CD14-positive monocyte (primary cell): ENCODE data around the gene ZNF292. TPM values are rescaled to one million over a fixed set of nuclear protein-coding genes. Genes with fewer than 3 reads are reported as not detected.

Source experiments
- DNase-seq, 3 donors: peaks; one replicate each; pipeline ENCODE4 v3.0.0-alpha.2; 2011 to 2022
- H2AFZ ChIP-seq: 2 replicates; pipeline ENCODE4 v1.6.0; 2012; ENCODE audit warnings: mild to moderate bottlenecking, low read depth, low read length, inconsistent platforms; ENCODE audit not compliant: insufficient read depth, poor library complexity, severe bottlenecking
- H3K27ac ChIP-seq, 2 donors: 1 replicate in 1 of 2; 2 replicates in 1 of 2; pipeline ENCODE4 v1.5.1; 2012 to 2013; ENCODE audit warnings: low read length in 2 of 2, control low read depth in 1 of 2, inconsistent platforms in 1 of 2, low read depth in 1 of 2, mild to moderate bottlenecking in 1 of 2
- H3K27me3 ChIP-seq, 2 donors: one replicate each; pipeline versions ENCODE4 v1.6.0 to v1.6.1; 2011 to 2013; ENCODE audit warnings: low read length in 2 of 2; ENCODE audit not compliant: control insufficient read depth in 2 of 2, insufficient read depth in 2 of 2
- H3K36me3 ChIP-seq, 2 donors: replicated peaks in 1 of 2; 1 replicate in 1 of 2; 2 replicates in 1 of 2; pipeline versions ENCODE4 v1.5.1 to v1.6.1; 2012 to 2013; ENCODE audit warnings: low read length in 2 of 2, control low read depth in 1 of 2, inconsistent platforms in 1 of 2, mild to moderate bottlenecking in 1 of 2; ENCODE audit not compliant: insufficient read depth in 2 of 2, control insufficient read depth in 1 of 2
- H3K4me1 ChIP-seq, 2 donors: 1 replicate in 1 of 2; 2 replicates in 1 of 2; pipeline versions ENCODE4 v1.5.1 to v1.6.1; 2012 to 2013; ENCODE audit warnings: low read length in 2 of 2, control low read depth in 1 of 2, inconsistent platforms in 1 of 2, mild to moderate bottlenecking in 1 of 2, moderate library complexity in 1 of 2; ENCODE audit not compliant: insufficient read depth in 2 of 2, control insufficient read depth in 1 of 2
- H3K4me2 ChIP-seq: replicated peaks from 2 replicates; pipeline ENCODE3; 2012; ENCODE audit warnings: low read length, moderate library complexity, mild to moderate bottlenecking; ENCODE audit not compliant: poor library complexity, severe bottlenecking; ENCODE audit errors: extremely low read depth
- H3K4me3 ChIP-seq, 3 experiments: fragments of 200-600 bp in 1 of 3; sonication (generic) in 1 of 3; replicated peaks in 1 of 3; 1 replicate in 2 of 3; 2 replicates in 1 of 3; pipeline ENCODE4 v1.5.1; 2011 to 2013; ENCODE audit warnings: low read length in 3 of 3, mild to moderate bottlenecking in 3 of 3, control low read depth in 2 of 3, low read depth in 2 of 3, inconsistent platforms in 1 of 3, moderate library complexity in 1 of 3
- H3K79me2 ChIP-seq: 2 replicates; pipeline ENCODE4 v1.6.0; 2012; ENCODE audit warnings: mild to moderate bottlenecking, control low read depth, inconsistent platforms, low read length, moderate library complexity; ENCODE audit not compliant: insufficient read depth
- H3K9ac ChIP-seq: 2 replicates; pipeline ENCODE4 v1.6.0; 2017; ENCODE audit warnings: low read length, mild to moderate bottlenecking; ENCODE audit not compliant: insufficient read depth, poor library complexity, severe bottlenecking
- H3K9me3 ChIP-seq, 2 donors: replicated peaks in 1 of 2; 1 replicate in 1 of 2; 2 replicates in 1 of 2; pipeline versions ENCODE4 v1.5.1 to v1.6.1; 2012 to 2013; ENCODE audit warnings: low read length in 2 of 2, control low read depth in 1 of 2; ENCODE audit not compliant: control insufficient read depth in 1 of 2, insufficient read depth in 1 of 2
- H4K20me1 ChIP-seq: 2 replicates; pipeline ENCODE4 v1.6.0; 2012; ENCODE audit warnings: mild to moderate bottlenecking, low read length, control low read depth, moderate library complexity; ENCODE audit not compliant: insufficient read depth
- H3K27ac Mint-ChIP-seq, 7 donors: one replicate each; pipeline ENCODE4 v1.8.0; 2020; ENCODE audit warnings: mild to moderate bottlenecking in 7 of 7, mixed read lengths in 7 of 7, moderate library complexity in 6 of 7, inconsistent platforms in 2 of 7
- H3K27me3 Mint-ChIP-seq, 3 donors: one replicate each; pipeline ENCODE4 v1.8.0; 2021 to 2022; ENCODE audit warnings: low read depth in 3 of 3, mild to moderate bottlenecking in 3 of 3, mixed read lengths in 3 of 3, moderate library complexity in 3 of 3, inconsistent platforms in 1 of 3
- H3K36me3 Mint-ChIP-seq, 2 donors: one replicate each; pipeline ENCODE4 v1.8.0; 2020; ENCODE audit warnings: mixed read lengths in 2 of 2, inconsistent platforms in 1 of 2, mild to moderate bottlenecking in 1 of 2
- H3K4me1 Mint-ChIP-seq: one replicate; pipeline ENCODE4 v1.8.0; 2020; ENCODE audit warnings: mild to moderate bottlenecking, mixed read lengths
- H3K4me3 Mint-ChIP-seq, 2 donors: one replicate each; pipeline ENCODE4 v1.8.0; 2020; ENCODE audit warnings: mild to moderate bottlenecking in 2 of 2, mixed read lengths in 2 of 2, moderate library complexity in 1 of 2
- H3K9me3 Mint-ChIP-seq, 7 donors: one replicate each; pipeline ENCODE4 v1.8.0; 2020 to 2022; ENCODE audit warnings: mixed read lengths in 7 of 7, mild to moderate bottlenecking in 6 of 7, moderate library complexity in 6 of 7, inconsistent platforms in 2 of 7
- WGBS: methylation state at CpG from one replicate; pipeline ENCODE4 v1.1.5; 2013; ENCODE audit warnings: missing lambda C conversion rate; ENCODE audit not compliant: insufficient coverage; 5-methylcytosine and 5-hydroxymethylcytosine counted together
- intact Hi-C, 2 donors: fragments of 100-400 bp; cut with micrococcal nuclease; formaldehyde crosslinking; loops; one replicate each; pipeline versions ENCODE4 v1.15.0 to v1.15.1; 2023
- polyA plus RNA-seq, 3 donors: library from polyadenylated mRNA; depleted of rRNA in 1 of 3; unstranded in 2 of 3; stranded (reverse) in 1 of 3; fragments of 300-500 nt in 2 of 3; fragments of >200 nt in 1 of 3; fragmentation: Illumina TruSeq in 2 of 3; gene quantifications; 1 replicate in 2 of 3; 2 replicates in 1 of 3; pipeline ENCODE4 v1.2.3, GENCODE V29; 2012 to 2021
- TF ChIP-seq, protein P1 (sequence below): fragments of 200-600 bp; IDR thresholded peaks from one replicate; pipeline ENCODE4 v1.8.0; 2022; ENCODE audit warnings: antibody characterized with exemption, mild to moderate bottlenecking

ZNF292 gene
- polyA plus RNA-seq, 3 donors: 4.8 to 7.7 (median 7.6) TPM

DNA sequence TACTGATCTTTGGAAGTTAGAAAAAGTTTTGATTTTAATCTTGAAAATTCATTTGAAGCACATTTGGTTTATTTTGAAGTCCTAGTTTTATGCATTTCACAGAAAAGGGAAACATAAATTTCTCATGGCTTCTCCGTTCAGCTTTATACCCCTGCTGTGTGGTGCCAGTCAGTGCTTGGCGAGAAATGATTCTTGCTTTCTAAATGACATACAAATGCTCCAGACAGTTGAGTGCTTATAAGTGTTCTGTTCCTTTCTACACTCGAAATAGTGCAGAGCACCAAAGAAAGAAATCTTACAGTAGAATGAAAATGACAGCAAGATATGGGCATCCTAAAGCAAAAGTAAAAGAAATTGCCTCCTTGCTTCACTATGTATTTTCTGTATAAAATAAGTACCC, 9.0 kb upstream of the ZNF292 start:
- H2AFZ ChIP-seq: no peak overlapping the region
- H3K9me3 Mint-ChIP-seq: peaks cover 0 to 7% (median 0%) of the 10 kb centered on the region in 7 donors
- H3K36me3 ChIP-seq: no peaks in the 10 kb centered on the region
- no CpG with 5 or more reads among the region's 3 CpGs for WGBS
- no peak overlapping the region for H3K9ac ChIP-seq
- no peaks in the 10 kb centered on the region for H4K20me1 ChIP-seq
- no peak overlapping the region for H3K4me3 ChIP-seq
- DNase-seq: no peak
- H3K4me1 Mint-ChIP-seq: peaks cover 1% of the 10 kb centered on the region
- no peaks in the 10 kb centered on the region for H3K79me2 ChIP-seq
- H3K9me3 ChIP-seq: no peaks in the 10 kb centered on the region
- H3K4me3 Mint-ChIP-seq: peak overlapping the region in 1 of 2 donors; percentile 37
- H3K4me1 ChIP-seq: peaks cover under 1 to 2% of the 10 kb centered on the region in 2 donors
- no peak overlapping the region for H3K27ac ChIP-seq
- H3K4me2 ChIP-seq: no peak overlapping the region
- TF ChIP-seq, protein P1, sequence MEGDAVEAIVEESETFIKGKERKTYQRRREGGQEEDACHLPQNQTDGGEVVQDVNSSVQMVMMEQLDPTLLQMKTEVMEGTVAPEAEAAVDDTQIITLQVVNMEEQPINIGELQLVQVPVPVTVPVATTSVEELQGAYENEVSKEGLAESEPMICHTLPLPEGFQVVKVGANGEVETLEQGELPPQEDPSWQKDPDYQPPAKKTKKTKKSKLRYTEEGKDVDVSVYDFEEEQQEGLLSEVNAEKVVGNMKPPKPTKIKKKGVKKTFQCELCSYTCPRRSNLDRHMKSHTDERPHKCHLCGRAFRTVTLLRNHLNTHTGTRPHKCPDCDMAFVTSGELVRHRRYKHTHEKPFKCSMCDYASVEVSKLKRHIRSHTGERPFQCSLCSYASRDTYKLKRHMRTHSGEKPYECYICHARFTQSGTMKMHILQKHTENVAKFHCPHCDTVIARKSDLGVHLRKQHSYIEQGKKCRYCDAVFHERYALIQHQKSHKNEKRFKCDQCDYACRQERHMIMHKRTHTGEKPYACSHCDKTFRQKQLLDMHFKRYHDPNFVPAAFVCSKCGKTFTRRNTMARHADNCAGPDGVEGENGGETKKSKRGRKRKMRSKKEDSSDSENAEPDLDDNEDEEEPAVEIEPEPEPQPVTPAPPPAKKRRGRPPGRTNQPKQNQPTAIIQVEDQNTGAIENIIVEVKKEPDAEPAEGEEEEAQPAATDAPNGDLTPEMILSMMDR: no peak
- peaks cover 5 to 16% (median 9%) of the 10 kb centered on the region in 3 donors for H3K27me3 Mint-ChIP-seq
- H3K36me3 Mint-ChIP-seq: no peaks in the 10 kb centered on the region
- intact Hi-C loops: no loop called here
- no peak overlapping the region for H3K27ac Mint-ChIP-seq
- H3K27me3 ChIP-seq: no peaks in the 10 kb centered on the region

DNA sequence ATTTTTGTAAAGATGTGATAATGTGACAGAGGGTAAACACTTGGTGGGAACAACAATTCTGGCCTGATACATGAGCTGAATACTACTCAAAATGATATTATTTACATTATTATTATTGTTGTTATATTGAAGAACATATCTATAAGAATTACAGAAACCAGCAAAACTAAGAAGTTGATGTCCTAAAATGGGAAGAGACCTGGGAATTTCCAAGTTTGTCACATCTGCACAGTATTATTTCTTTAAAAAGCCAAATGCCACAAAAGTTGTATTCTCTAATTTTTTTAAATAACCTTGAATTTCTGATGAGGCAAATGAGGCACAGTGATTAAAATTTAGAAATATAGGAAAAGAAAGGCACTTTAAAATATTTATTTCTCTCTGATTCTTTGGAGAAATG, 5.0 kb upstream of the ZNF292 start:
- H3K9me3 ChIP-seq: no peaks in the 10 kb centered on the region
- Mint-ChIP-seq H3K9me3 (no peaks in the 10 kb centered on the region), H3K4me3 (no peak overlapping the region), H3K36me3 (no peaks in the 10 kb centered on the region), H3K4me1 (peaks cover 23% of the 10 kb centered on the region), H3K27ac (no peak overlapping the region), H3K27me3 (peaks cover 0 to 13% (median 12%) of the 10 kb centered on the region in 3 donors)
- H4K20me1 ChIP-seq: no peaks in the 10 kb centered on the region
- H3K4me1 ChIP-seq: peaks cover 19 to 33% of the 10 kb centered on the region in 2 donors
- intact Hi-C loops: loop anchor here (10.0 kb wide), 2 partner anchors 84 to 1724 kb away; no protein-coding TSS in a partner anchor
- H3K27ac ChIP-seq: no peak overlapping the region
- peaks cover 23% of the 10 kb centered on the region for H3K79me2 ChIP-seq
- H3K4me2 ChIP-seq: no peak overlapping the region
- no peak overlapping the region for H2AFZ ChIP-seq
- peak in 1 of 3 donors; percentile 11 for DNase-seq
- H3K36me3 ChIP-seq: no peaks in the 10 kb centered on the region
- H3K9ac ChIP-seq: no peak overlapping the region
- peaks cover 0 to 5% of the 10 kb centered on the region in 2 donors for H3K27me3 ChIP-seq
- no peak overlapping the region for H3K4me3 ChIP-seq
- TF ChIP-seq, protein P1: no peak
